GM23248 (cell line): Measurements from ENCODE around the gene CEP170.
"Not testable (repeated sequence)": the region's sequence is repeated elsewhere in the genome, so short reads cannot be mapped to it uniquely, and the experiment has no call there.

Experiments
- EZH2 ChIP-seq: fragments of 200-600 bp; sonication (generic); IDR thresholded peaks from 2 replicates; pipeline ENCODE4 v1.6.1; 2018; ENCODE audit warnings: antibody characterized with exemption, mild to moderate bottlenecking; ENCODE audit not compliant: insufficient read depth, poor library complexity, severe bottlenecking
- EZH2phosphoT487 ChIP-seq: fragments of 200-600 bp; sonication (generic); IDR thresholded peaks from 2 replicates; pipeline ENCODE4 v1.6.1; 2018; ENCODE audit warnings: antibody characterized with exemption, moderate library complexity, mild to moderate bottlenecking, low read depth; ENCODE audit not compliant: insufficient read depth

GRCh38 chr1:243114059-243114713, 140.9 kb downstream of the CEP170 start:
- TF ChIP-seq EZH2phosphoT487, EZH2: not testable (repeated sequence)
